ENCODE data around the gene PTPN21.

PTPN21 gene

DNA sequence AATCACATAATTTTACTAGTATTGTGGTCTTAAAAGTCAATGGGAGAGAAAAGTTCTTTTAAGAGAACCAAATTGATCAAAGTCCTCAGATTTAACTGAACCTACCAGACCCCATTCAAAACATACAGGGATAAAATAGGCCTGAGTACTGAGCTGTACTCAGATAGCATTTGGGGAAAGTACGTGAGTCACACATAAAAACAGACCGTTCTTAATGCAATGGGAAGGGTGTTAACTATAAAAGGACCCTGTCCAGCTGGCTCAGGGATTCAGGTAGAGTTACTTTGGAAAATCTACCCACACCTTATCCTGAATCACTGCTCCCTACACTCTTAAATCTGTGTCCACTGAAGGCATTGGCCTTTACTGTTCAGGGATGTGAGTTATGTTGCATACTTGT lies 78.0 kb downstream of the PTPN21 start:
- FAIRE-seq: no peak
- no peak for DNase-seq (ENCODE audit: insufficient read length, low spot score)

- FAIRE-seq (no peak), DNase-seq (ENCODE audit: insufficient read length, low spot score) (no peak)
Observed at GRCh38 chr14:88476214-88476774, 78.5 kb downstream of the PTPN21 start.

DNA sequence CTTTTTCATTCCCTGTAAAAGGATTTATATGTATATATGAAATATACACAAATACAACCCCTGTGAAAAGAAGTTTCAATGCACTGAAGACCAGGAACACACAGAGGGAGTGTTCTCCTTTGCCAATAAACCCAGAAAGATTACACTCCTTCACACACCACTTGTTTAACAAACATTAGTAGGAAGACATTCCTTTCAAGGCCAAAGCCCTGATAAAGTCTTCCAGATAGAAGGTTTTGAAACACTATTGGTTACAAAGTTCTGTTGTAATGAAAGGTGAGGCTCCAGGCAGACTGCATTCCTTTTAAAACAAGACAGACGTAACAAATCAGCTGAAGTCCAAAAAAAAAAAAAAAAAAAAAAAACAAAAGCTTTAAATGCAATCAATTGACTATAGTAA lies 81.0 kb downstream of the PTPN21 start:
- FAIRE-seq (no peak), DNase-seq (ENCODE audit: insufficient read length, low spot score) (no peak)

- no peak for DNase-seq (ENCODE audit: insufficient read length, low spot score)
- no peak for FAIRE-seq
Observed at GRCh38 chr14:88470542-88471440, 84.0 kb downstream of the PTPN21 start.

DNA sequence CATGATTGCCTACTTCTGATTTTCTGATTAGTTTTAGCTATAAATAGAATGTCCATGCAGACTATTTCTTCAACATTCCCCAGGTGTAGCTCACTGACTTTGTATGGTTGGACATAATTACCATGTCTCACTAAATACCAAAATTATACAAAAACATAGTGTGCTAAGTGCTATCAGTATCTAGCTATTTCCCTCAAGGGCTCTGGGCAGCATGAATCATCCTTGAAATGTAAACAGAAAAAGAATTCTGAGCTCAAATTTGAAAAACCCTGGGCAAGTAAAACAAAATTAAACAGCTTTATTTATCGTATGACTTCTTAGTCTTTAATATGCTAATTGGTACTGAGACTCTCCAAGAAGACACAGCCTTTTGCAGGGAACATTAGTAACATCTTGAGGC lies 86.4 kb downstream of the PTPN21 start:
- DNase-seq (ENCODE audit: insufficient read length, low spot score) (no peak), FAIRE-seq (no peak)

- FAIRE-seq (no peak), DNase-seq (ENCODE audit: insufficient read length, low spot score) (no peak)
Observed at GRCh38 chr14:88463318-88463717, 91.5 kb downstream of the PTPN21 start.

DNA sequence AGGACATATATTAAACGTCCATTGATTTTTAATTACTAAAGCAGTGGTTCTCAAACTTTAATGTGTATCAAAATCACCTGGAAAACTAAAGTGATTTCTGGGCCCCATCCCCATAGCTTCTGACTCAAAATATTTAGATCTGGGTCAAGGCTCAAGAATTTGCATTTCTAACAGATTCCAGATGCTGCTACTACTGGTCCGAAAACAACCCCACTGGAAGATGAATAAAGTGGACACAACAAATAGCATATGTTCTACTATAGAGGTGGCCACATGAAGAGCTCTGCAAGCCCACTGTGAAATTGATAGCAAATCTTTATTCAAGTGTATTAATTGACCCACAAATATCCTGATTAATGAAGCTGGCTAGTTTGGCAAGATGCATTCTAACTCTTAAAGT lies 99.9 kb downstream of the PTPN21 start:
- FAIRE-seq: no peak
- DNase-seq (ENCODE audit: insufficient read length, low spot score): no peak

DNA sequence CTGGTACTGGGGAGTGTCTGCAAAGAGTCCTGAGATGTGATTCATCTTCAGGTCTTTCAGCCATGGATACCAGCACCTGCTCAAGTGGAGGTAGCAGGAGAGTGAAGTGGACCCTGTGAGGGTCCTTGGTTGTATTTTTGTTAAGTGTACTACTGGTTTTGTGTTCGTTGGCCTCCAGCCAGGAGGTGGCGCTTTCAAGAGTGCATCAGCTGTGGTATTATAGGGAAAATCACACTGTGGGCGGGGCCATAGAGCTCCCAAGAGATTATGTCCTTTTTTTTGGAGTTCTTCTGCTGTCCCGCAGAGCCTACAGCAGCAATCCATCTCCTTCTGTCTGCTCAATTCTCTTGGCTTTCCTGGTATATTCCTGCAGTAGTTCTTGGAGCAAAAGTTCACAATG lies 102.6 kb downstream of the PTPN21 start:
- DNase-seq (ENCODE audit: insufficient read length, low spot score) (no peak), FAIRE-seq (no peak)

DNA sequence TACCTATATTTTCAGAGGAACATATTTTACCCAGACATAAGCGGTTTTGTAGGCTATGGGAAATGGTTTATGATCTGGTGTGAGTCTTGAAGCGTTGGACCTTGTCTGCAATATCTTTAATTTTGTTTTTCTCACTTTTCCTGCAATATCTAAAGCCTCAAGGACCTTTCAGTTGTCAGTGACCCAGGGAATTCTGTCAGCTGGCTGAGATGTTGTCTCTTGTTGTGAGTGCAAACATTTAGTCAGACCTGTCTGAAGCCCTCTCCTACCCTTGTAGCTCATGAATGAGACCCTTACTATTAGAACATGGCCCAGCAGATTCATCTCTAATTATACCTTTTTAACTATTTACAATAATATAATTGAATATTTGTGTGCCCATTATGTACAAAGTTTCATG lies 115.7 kb downstream of the PTPN21 start:
- FAIRE-seq: no peak
- DNase-seq (ENCODE audit: insufficient read length, low spot score): no peak

GRCh38 chr14:88437658-88438057 lies 117.1 kb downstream of the PTPN21 start:
- no peak for DNase-seq (ENCODE audit: insufficient read length, low spot score)
- FAIRE-seq: no peak

DNA sequence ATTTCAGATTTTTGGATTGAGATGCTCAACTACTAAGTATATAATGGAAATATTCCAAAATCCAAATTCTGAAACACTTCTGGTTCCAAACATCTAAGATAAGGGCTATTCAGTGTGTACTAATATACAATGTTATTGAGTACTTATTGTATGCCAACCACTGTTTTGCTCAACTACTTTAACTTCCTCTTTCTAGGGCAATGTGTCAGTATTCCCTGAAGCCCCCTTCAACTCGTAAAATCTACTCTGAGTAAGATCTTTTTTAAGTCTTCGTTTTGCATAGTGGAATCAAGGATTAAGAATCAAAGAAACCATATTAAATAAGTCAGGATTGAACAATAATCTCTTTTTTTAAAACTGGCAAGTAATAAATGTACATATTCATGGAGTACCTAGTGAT lies 123.8 kb downstream of the PTPN21 start:
- DNase-seq (ENCODE audit: insufficient read length, low spot score): no peak
- FAIRE-seq: no peak

DNA sequence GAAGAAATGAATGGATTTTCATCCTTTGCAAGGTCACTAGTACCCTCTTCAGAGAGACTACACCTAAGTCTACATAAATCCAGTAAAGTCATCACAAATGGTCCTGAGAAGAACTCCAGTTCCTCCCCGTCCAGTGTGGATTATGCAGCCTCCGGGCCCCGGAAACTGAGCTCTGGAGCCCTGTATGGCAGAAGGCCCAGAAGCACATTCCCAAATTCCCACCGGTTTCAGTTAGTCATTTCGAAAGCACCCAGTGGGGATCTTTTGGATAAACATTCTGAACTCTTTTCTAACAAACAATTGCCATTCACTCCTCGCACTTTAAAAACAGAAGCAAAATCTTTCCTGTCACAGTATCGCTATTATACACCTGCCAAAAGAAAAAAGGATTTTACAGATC lies 128.5 kb downstream of the PTPN21 start:
- FAIRE-seq: no peak
- no peak for DNase-seq (ENCODE audit: insufficient read length, low spot score)

DNA sequence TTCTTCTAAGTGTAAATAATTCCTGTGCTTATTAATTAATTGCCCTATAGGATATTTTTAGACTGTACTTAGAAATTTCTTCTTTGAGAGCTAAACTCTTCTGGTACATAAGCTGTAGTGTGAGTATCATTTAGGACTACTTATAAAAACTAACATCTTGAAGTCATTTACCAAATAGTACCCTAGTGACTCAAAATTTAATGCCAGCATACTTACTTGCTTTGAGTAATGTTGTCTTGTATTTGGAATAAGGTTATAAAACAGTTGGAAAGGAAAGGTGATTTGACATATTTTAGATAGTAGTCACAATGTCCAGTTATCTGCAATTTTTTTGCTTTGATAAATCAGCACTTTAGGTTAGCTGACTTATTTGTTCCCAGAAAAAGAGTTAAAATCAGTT lies 130.2 kb downstream of the PTPN21 start:
- DNase-seq (ENCODE audit: insufficient read length, low spot score): no peak
- no peak for FAIRE-seq

DNA sequence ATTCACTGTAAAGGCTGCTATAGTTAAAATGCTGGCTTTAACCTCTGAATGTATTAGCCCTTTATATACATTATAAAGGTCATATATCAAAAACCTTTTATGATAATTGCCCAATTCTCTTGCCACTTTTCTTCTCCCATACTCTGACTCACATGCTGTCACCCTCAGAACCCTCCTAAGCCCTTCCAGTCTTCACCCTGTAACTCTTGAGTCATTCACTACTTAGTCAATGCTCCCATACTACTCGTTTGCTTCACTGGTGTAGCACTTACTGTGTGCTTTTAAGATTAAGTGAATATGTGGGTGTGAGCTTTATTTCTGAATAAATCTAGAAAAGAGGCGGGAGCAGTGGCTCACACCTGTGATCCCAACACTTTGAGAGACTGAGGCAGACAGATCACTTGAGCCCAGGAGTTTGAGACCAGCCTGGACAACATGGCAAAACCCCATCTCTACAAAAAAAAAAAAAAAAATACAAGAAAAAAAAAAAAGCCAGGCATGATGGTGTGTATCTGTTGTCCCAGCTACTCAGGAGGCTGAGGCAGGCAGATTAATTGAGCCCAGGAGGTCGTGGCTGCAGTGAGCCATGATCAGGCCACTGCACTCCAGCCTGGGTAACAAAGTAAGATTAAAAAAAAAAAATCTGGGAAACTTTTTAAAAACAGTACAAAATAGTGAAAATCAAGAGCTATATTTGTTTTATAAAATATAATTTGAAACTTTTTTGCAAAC lies 131.7 kb downstream of the PTPN21 start:
- DNase-seq (ENCODE audit: insufficient read length, low spot score) (no peak), FAIRE-seq (no peak)

DNA sequence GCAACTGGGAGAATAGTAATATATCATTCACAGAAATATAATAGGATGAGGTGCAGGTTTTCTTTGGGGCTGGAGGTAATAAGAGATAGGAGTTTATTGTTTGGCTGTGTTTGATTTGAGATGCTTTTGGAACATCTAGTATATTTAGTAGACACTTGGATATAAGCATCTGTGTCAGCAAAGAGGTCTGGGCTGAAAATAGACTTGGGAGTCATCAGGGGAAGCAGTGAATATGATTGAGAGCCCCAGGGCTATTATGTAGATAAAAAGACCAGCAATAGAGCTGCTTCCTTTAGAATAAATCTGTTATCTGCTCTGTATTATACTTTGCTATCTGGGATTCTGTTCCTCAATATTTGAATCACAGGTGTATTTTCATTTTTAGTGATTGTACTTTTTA lies 132.8 kb downstream of the PTPN21 start:
- no peak for FAIRE-seq
- DNase-seq (ENCODE audit: insufficient read length, low spot score): no peak

DNA sequence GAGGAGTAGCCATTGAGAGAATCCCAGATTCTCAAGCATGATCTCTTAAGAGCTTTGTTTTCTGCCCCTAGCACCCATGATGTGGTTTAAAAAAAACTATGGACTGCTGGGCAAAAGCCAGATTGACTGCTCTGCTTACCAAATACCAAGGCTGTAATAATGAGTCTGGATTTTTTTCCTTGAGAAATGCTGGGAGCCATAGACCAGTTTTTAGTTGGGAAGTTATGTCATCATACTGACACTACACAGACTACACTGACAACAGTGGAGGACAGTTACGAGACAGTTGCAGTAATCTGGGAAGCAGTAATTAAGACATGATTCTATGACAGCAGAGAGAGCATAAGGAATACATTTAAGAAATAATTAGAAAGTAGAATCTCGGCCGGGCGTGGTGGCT lies 133.5 kb downstream of the PTPN21 start:
- no peak for FAIRE-seq
- DNase-seq (ENCODE audit: insufficient read length, low spot score): no peak

GRCh38 chr14:88420187-88420586 lies 134.6 kb downstream of the PTPN21 start:
- DNase-seq (ENCODE audit: insufficient read length, low spot score): no peak
- FAIRE-seq: no peak

DNA sequence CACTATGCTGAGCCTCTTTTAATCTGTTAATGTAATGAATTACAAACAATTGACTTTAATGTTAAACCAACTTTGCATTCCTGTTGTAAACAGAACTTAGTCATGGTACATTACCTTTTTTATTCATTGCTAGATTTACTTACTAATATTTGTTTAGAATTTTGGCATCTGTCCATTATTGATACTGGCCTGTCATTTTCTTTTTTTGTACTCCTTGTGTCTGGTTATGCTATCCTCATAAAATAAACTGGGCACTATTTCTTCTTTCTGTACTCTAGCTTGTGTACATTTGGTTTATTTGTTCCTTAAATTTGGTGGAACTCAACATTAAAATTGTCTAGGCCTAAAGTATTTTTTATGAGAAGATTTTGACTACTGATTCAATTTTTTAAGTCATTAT lies 137.2 kb downstream of the PTPN21 start:
- DNase-seq (ENCODE audit: insufficient read length, low spot score) (no peak), FAIRE-seq (no peak)

All from GM19239 (cell line).